HG03103 (cell line): Measurements from ENCODE around the gene ATXN10.
"Not testable (repeated sequence)": the region's sequence is repeated elsewhere in the genome, so short reads cannot be mapped to it uniquely, and the experiment has no call there.

Experiments used
- ATAC-seq: cut with Tn5 transposase; IDR thresholded peaks from one replicate; pipeline ENCODE4 v1.9.1; 2021; ENCODE audit warnings: low read depth; ENCODE audit not compliant: unreplicated experiment

Gene ATXN10

GRCh38 chr22:45677063-45677462 lies 5.4 kb downstream of the ATXN10 start:
- no peak for ATAC-seq

- no peak for ATAC-seq
Measured at GRCh38 chr22:45678961-45679912, 7.6 kb downstream of the ATXN10 start.

DNA sequence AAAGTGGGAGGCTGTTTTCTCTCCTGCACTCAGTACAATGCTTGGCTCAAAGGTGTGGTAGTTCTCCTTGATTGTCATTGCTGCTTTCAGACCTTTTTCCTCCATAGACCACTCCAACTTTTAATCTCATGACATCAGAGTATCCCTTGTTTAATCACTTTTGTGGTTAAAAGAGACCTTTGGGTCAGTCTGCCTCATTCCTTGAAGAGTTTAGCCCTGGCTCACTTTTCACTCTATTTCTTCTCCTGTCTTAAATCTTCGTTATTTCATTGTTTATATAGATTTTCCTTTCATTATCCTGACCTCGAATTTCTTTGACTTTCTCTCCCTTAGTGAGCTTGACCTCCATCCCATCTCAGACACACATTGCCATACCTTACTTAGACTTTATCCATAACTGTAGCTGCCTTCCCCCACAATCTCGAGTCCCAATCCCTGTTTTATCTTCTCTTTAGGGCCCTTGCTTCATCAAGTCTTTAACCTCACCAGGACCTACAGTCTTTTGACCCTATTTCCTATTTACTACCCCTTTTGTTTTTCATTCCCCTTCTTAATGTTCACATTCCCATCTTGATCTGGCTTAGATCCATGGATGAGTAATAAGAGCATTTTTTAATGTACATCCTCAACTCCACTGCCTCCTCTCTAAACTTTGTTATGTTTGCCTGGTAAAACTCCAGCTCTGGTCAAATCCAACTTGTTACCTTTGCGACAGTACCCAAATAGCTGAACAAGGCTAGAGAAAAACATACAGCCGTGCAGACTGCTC lies 9.5 kb downstream of the ATXN10 start:
- ATAC-seq: no peak

- ATAC-seq: no peak
Measured at GRCh38 chr22:45682064-45682463, 10.4 kb downstream of the ATXN10 start.

DNA sequence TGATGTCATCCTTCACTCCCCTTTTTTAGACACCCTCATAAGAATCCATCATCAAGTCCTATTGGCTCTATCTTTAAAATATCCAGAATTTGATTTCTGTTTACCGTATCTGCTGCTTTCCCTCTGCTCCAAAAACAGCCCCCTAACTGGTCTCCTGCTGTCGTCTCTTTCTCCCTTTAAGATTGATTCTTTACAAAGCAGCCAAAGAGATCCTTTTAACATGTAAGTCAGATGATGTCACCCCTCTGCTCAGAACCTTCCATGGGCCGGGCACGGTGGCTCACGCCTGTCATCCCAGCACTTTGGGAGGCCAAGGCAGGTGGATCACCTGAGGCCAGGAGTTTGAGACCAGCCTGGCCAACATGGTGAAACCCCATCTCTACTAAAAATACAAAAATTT lies 11.1 kb downstream of the ATXN10 start:
- not testable (repeated sequence) for ATAC-seq

- ATAC-seq: no peak
Measured at GRCh38 chr22:45683248-45683647, 11.6 kb downstream of the ATXN10 start.

DNA sequence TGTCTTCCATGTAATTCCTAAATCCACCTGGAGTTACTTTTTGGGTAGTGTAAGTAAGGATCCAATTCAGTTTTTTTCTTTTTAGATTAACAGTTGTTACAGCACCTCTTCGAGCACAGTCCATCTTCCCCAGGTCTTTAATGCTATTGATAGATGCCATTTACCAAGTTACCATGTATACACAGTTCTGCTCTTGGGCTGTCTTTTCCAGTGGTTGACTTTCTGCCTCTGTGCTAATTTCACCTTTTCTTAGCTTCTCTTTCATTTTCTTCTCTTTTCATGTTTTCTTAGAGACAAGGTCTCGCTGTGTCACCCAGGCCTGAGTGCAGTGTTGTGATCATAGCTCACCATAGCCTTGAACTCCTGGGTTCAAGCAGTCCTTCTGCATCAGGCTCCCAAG lies 12.0 kb downstream of the ATXN10 start:
- no peak for ATAC-seq

GRCh38 chr22:45684169-45684568 lies 12.5 kb downstream of the ATXN10 start:
- ATAC-seq: no peak

DNA sequence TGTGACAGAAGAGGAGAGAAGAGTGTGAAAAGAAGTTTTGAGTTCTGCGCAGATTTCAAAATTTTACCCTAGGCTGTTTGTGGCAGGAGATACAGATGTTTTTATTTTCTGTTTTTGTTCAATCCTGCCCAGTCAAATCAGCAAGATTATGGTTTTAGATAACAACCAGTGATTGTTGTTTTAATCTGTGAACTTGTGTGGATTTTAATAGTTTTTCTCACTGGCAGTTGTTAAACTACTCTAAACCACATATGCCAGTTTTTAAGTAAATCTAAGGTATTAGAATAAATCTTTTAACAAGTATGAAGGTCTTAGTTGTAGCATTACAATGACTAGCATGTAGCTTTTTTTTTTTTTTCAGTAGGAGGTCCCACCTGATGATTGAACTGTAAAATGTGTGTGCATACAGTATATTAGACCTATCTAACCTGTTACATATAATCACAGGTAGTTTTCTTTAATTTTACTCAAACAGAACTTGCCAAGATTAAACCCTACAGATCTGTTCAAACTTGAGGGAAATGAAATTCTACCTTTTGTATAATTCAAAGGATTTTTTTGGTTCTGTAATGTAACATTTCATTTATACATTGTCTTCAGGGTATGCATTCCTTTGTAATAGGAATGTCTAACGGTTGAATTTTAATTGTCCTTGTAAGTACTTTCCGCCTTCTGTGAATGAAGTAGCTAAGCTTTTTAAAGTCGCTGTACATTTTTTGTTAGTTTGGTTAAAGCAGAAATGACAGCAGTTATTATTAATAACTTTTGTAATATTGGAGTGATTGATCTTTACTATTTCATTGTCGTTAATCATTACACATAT lies 13.3 kb downstream of the ATXN10 start:
- no peak for ATAC-seq

- no peak for ATAC-seq
Measured at GRCh38 chr22:45686004-45686403, 14.4 kb downstream of the ATXN10 start.

GRCh38 chr22:45686836-45687235 lies 15.2 kb downstream of the ATXN10 start:
- no peak for ATAC-seq

DNA sequence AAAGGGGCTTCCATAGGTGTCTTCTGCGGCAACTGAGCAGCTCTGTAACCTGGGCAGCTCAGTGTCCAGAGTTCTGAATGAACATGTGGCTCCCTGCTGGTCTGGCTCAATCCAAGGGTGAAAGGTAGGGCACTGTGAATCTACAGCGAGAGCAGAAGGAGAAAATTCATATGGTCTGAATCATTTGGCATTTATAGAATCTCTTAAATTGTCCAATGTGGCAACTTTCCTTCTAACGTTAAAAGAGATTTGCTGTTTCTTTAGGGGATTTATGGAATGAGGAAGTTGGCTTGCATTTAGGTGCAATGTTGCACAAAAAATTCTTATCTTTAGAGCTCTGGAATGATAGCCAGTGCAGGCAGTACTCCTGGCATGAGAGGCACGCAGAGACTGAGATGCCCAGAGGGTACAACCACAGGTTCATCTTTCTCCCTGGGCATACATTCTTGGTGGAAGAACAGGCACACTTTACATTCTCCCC lies 17.0 kb downstream of the ATXN10 start:
- no peak for ATAC-seq

GRCh38 chr22:45689211-45689610 lies 17.6 kb downstream of the ATXN10 start:
- ATAC-seq: no peak

DNA sequence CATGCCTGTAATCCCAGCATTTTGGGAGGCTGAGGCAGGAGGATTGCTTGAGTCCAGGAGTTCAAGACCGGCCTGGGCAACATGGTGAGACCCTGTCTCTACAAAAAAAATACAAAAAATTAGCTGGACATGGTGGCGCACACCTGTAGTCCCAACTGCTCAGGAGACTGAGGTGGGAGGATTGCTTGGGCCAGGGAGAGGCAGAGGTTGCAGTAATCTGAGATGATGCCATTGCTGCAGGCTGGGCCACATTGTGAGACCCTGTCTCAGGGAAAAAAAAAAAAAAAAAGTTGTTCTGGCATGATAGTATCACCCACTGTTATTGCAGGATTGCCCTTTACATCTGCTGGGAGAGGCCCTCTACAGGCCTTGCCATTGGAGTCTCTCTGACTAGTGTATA lies 18.4 kb downstream of the ATXN10 start:
- ATAC-seq: no peak

GRCh38 chr22:45692549-45692948 lies 20.9 kb downstream of the ATXN10 start:
- no peak for ATAC-seq

- no peak for ATAC-seq
Measured at GRCh38 chr22:45693835-45694234, 22.2 kb downstream of the ATXN10 start.

- no peak for ATAC-seq
Measured at GRCh38 chr22:45696227-45696626, 24.6 kb downstream of the ATXN10 start.

GRCh38 chr22:45698094-45698493 lies 26.5 kb downstream of the ATXN10 start:
- ATAC-seq: no peak

GRCh38 chr22:45702981-45703380 lies 31.3 kb downstream of the ATXN10 start:
- no peak for ATAC-seq

- no peak for ATAC-seq
Measured at GRCh38 chr22:45703758-45704157, 32.1 kb downstream of the ATXN10 start.

- no peak for ATAC-seq
Measured at GRCh38 chr22:45704648-45705047, 33.0 kb downstream of the ATXN10 start.
